CD14-positive monocyte (primary cell): Measurements from ENCODE around the gene ZSCAN29. TPM values are rescaled to one million over a fixed set of nuclear protein-coding genes. Genes with fewer than 3 reads are reported as not detected.
A peak's percentile ranks its signal among the peaks of the same experiment; 100 is the strongest.
"Not testable (repeated sequence)": the region's sequence is repeated elsewhere in the genome, so short reads cannot be mapped to it uniquely, and the experiment has no call there.

Source experiments
- DNase-seq, 3 donors: peaks; one replicate each; pipeline ENCODE4 v3.0.0-alpha.2; 2011 to 2022
- H2AFZ ChIP-seq: 2 replicates; pipeline ENCODE4 v1.6.0; 2012; ENCODE audit warnings: mild to moderate bottlenecking, low read depth, low read length, inconsistent platforms; ENCODE audit not compliant: insufficient read depth, poor library complexity, severe bottlenecking
- H3K27ac ChIP-seq, 2 donors: 1 replicate in 1 of 2; 2 replicates in 1 of 2; pipeline ENCODE4 v1.5.1; 2012 to 2013; ENCODE audit warnings: low read length in 2 of 2, control low read depth in 1 of 2, inconsistent platforms in 1 of 2, low read depth in 1 of 2, mild to moderate bottlenecking in 1 of 2
- H3K27me3 ChIP-seq, 2 donors: one replicate each; pipeline versions ENCODE4 v1.6.0 to v1.6.1; 2011 to 2013; ENCODE audit warnings: low read length in 2 of 2; ENCODE audit not compliant: control insufficient read depth in 2 of 2, insufficient read depth in 2 of 2
- H3K36me3 ChIP-seq, 2 donors: replicated peaks in 1 of 2; 1 replicate in 1 of 2; 2 replicates in 1 of 2; pipeline versions ENCODE4 v1.5.1 to v1.6.1; 2012 to 2013; ENCODE audit warnings: low read length in 2 of 2, control low read depth in 1 of 2, inconsistent platforms in 1 of 2, mild to moderate bottlenecking in 1 of 2; ENCODE audit not compliant: insufficient read depth in 2 of 2, control insufficient read depth in 1 of 2
- H3K4me1 ChIP-seq, 2 donors: 1 replicate in 1 of 2; 2 replicates in 1 of 2; pipeline versions ENCODE4 v1.5.1 to v1.6.1; 2012 to 2013; ENCODE audit warnings: low read length in 2 of 2, control low read depth in 1 of 2, inconsistent platforms in 1 of 2, mild to moderate bottlenecking in 1 of 2, moderate library complexity in 1 of 2; ENCODE audit not compliant: insufficient read depth in 2 of 2, control insufficient read depth in 1 of 2
- H3K4me2 ChIP-seq: replicated peaks from 2 replicates; pipeline ENCODE3; 2012; ENCODE audit warnings: low read length, moderate library complexity, mild to moderate bottlenecking; ENCODE audit not compliant: poor library complexity, severe bottlenecking; ENCODE audit errors: extremely low read depth
- H3K4me3 ChIP-seq, 3 experiments: fragments of 200-600 bp in 1 of 3; sonication (generic) in 1 of 3; replicated peaks in 1 of 3; 1 replicate in 2 of 3; 2 replicates in 1 of 3; pipeline ENCODE4 v1.5.1; 2011 to 2013; ENCODE audit warnings: low read length in 3 of 3, mild to moderate bottlenecking in 3 of 3, control low read depth in 2 of 3, low read depth in 2 of 3, inconsistent platforms in 1 of 3, moderate library complexity in 1 of 3
- H3K79me2 ChIP-seq: 2 replicates; pipeline ENCODE4 v1.6.0; 2012; ENCODE audit warnings: mild to moderate bottlenecking, control low read depth, inconsistent platforms, low read length, moderate library complexity; ENCODE audit not compliant: insufficient read depth
- H3K9ac ChIP-seq: 2 replicates; pipeline ENCODE4 v1.6.0; 2017; ENCODE audit warnings: low read length, mild to moderate bottlenecking; ENCODE audit not compliant: insufficient read depth, poor library complexity, severe bottlenecking
- H3K9me3 ChIP-seq, 2 donors: replicated peaks in 1 of 2; 1 replicate in 1 of 2; 2 replicates in 1 of 2; pipeline versions ENCODE4 v1.5.1 to v1.6.1; 2012 to 2013; ENCODE audit warnings: low read length in 2 of 2, control low read depth in 1 of 2; ENCODE audit not compliant: control insufficient read depth in 1 of 2, insufficient read depth in 1 of 2
- H4K20me1 ChIP-seq: 2 replicates; pipeline ENCODE4 v1.6.0; 2012; ENCODE audit warnings: mild to moderate bottlenecking, low read length, control low read depth, moderate library complexity; ENCODE audit not compliant: insufficient read depth
- H3K27ac Mint-ChIP-seq, 7 donors: one replicate each; pipeline ENCODE4 v1.8.0; 2020; ENCODE audit warnings: mild to moderate bottlenecking in 7 of 7, mixed read lengths in 7 of 7, moderate library complexity in 6 of 7, inconsistent platforms in 2 of 7
- H3K27me3 Mint-ChIP-seq, 3 donors: one replicate each; pipeline ENCODE4 v1.8.0; 2021 to 2022; ENCODE audit warnings: low read depth in 3 of 3, mild to moderate bottlenecking in 3 of 3, mixed read lengths in 3 of 3, moderate library complexity in 3 of 3, inconsistent platforms in 1 of 3
- H3K36me3 Mint-ChIP-seq, 2 donors: one replicate each; pipeline ENCODE4 v1.8.0; 2020; ENCODE audit warnings: mixed read lengths in 2 of 2, inconsistent platforms in 1 of 2, mild to moderate bottlenecking in 1 of 2
- H3K4me1 Mint-ChIP-seq: one replicate; pipeline ENCODE4 v1.8.0; 2020; ENCODE audit warnings: mild to moderate bottlenecking, mixed read lengths
- H3K4me3 Mint-ChIP-seq, 2 donors: one replicate each; pipeline ENCODE4 v1.8.0; 2020; ENCODE audit warnings: mild to moderate bottlenecking in 2 of 2, mixed read lengths in 2 of 2, moderate library complexity in 1 of 2
- H3K9me3 Mint-ChIP-seq, 7 donors: one replicate each; pipeline ENCODE4 v1.8.0; 2020 to 2022; ENCODE audit warnings: mixed read lengths in 7 of 7, mild to moderate bottlenecking in 6 of 7, moderate library complexity in 6 of 7, inconsistent platforms in 2 of 7
- CTCF ChIP-seq: fragments of 200-600 bp; IDR thresholded peaks from one replicate; pipeline ENCODE4 v1.8.0; 2022; ENCODE audit warnings: antibody characterized with exemption, mild to moderate bottlenecking
- whole genome bisulfite sequencing: methylation state at CpG from one replicate; pipeline ENCODE4 v1.1.5; 2013; ENCODE audit warnings: missing lambda C conversion rate; ENCODE audit not compliant: insufficient coverage; 5-methylcytosine and 5-hydroxymethylcytosine counted together
- intact Hi-C, 2 donors: fragments of 100-400 bp; cut with micrococcal nuclease; formaldehyde crosslinking; loops; one replicate each; pipeline versions ENCODE4 v1.15.0 to v1.15.1; 2023
- polyA plus RNA-seq, 3 donors: library from polyadenylated mRNA; depleted of rRNA in 1 of 3; unstranded in 2 of 3; stranded (reverse) in 1 of 3; fragments of 300-500 nt in 2 of 3; fragments of >200 nt in 1 of 3; fragmentation: Illumina TruSeq in 2 of 3; gene quantifications; 1 replicate in 2 of 3; 2 replicates in 1 of 3; pipeline ENCODE4 v1.2.3, GENCODE V29; 2012 to 2021

ZSCAN29 gene
- polyA plus RNA-seq, 3 donors = 2.6 to 7.4 (median 4.3) TPM

GRCh38 chr15:43402255-43402654 lies 31.4 kb upstream of the ZSCAN29 start:
- no peaks in the 10 kb centered on the region for H3K4me1 Mint-ChIP-seq
- Histone ChIP-seq H3K4me1 (no peaks in the 10 kb centered on the region), H3K9ac (no peak overlapping the region), H2AFZ (no peak overlapping the region), H3K36me3 (peaks cover 87 to 99% of the 10 kb centered on the region in 2 donors), H3K27me3 (no peaks in the 10 kb centered on the region), H4K20me1 (no peaks in the 10 kb centered on the region), H3K79me2 (no peaks in the 10 kb centered on the region), H3K27ac (no peak overlapping the region), H3K9me3 (no peaks in the 10 kb centered on the region), H3K4me3 (no peak overlapping the region), H3K4me2 (no peak overlapping the region)
- TF ChIP-seq CTCF = no peak
- DNase-seq = no peak
- H3K4me3 Mint-ChIP-seq = no peak overlapping the region
- H3K36me3 Mint-ChIP-seq = peaks cover 83 to 98% of the 10 kb centered on the region in 2 donors
- intact Hi-C loops = no loop called here
- H3K9me3 Mint-ChIP-seq = peaks cover 0 to 2% (median 0%) of the 10 kb centered on the region in 7 donors
- peak overlapping the region in 1 of 7 donors; percentile 66 for H3K27ac Mint-ChIP-seq
- 83% methylated on average over 1 of the region's 3 CpGs for WGBS
- H3K27me3 Mint-ChIP-seq = no peaks in the 10 kb centered on the region

- H3K9ac ChIP-seq, H3K27ac ChIP-seq, DNase-seq, H3K9me3 Mint-ChIP-seq, H3K27ac Mint-ChIP-seq, H3K4me3 Mint-ChIP-seq, H3K27me3 ChIP-seq, H4K20me1 ChIP-seq, H3K4me3 ChIP-seq, H3K27me3 Mint-ChIP-seq, H2AFZ ChIP-seq, H3K4me2 ChIP-seq, H3K4me1 Mint-ChIP-seq, intact Hi-C loops, H3K9me3 ChIP-seq, H3K4me1 ChIP-seq, H3K79me2 ChIP-seq: not testable (repeated sequence)
- WGBS = 100% methylated on average over 2 of the region's 6 CpGs
- H3K36me3 ChIP-seq = peaks cover 45 to 66% of the 10 kb centered on the region in 2 donors
- H3K36me3 Mint-ChIP-seq = peaks cover 57 to 78% of the 10 kb centered on the region in 2 donors
Measured at GRCh38 chr15:43393592-43393991, 22.7 kb upstream of the ZSCAN29 start.
